Measurements from ENCODE around the gene BGN. TPM values are rescaled to one million over a fixed set of nuclear protein-coding genes. Genes with fewer than 3 reads are reported as not detected.
A peak's percentile ranks its signal among the peaks of the same experiment; 100 is the strongest.

Gene BGN
- total RNA-seq, 1 donor, result 133 TPM

- no peak overlapping the region for H3K4me3 ChIP-seq (ENCODE audit: low read depth, low read length)
- DNase-seq (ENCODE audit: low read depth), result no peak
- no peak for TF ChIP-seq CTCF (IDR thresholded peaks at IDR 0.05; ENCODE audit: insufficient read depth, low read length)
Measured at GRCh38 chrX:153468008-153468580, 26.7 kb upstream of the BGN start.

- H3K4me3 ChIP-seq (ENCODE audit: low read depth, low read length), result peak overlapping the region; percentile 72
- DNase-seq (ENCODE audit: low read depth), result peak; percentile 12
- peak; percentile 33 for TF ChIP-seq CTCF (IDR thresholded peaks at IDR 0.05; ENCODE audit: insufficient read depth, low read length)
Measured at GRCh38 chrX:153469811-153470410, 24.9 kb upstream of the BGN start.

GRCh38 chrX:153470411-153471363 is 24.1 kb upstream of the BGN start, which contains the start of gene HAUS7:
HAUS7 (minus strand) TSS chrX:153470576; CDS start chrX:153470557, 19 bp downstream.
- DNase-seq (ENCODE audit: low read depth), result peak; percentile 86
- H3K4me3 ChIP-seq (ENCODE audit: low read depth, low read length), result peak within 1 kb of the TSS; percentile 72
- peak; percentile 68 for TF ChIP-seq CTCF (IDR thresholded peaks at IDR 0.05; ENCODE audit: insufficient read depth, low read length)

GRCh38 chrX:153471663-153472280 is 23.0 kb upstream of the BGN start:
- peak; percentile 39 for DNase-seq (ENCODE audit: low read depth)
- no peak for TF ChIP-seq CTCF (IDR thresholded peaks at IDR 0.05; ENCODE audit: insufficient read depth, low read length)

GRCh38 chrX:153473126-153473525 is 21.7 kb upstream of the BGN start:
- no peak for DNase-seq (ENCODE audit: low read depth)
- TF ChIP-seq CTCF (IDR thresholded peaks at IDR 0.05; ENCODE audit: insufficient read depth, low read length), result no peak
- no peak overlapping the region for H3K4me3 ChIP-seq (ENCODE audit: low read depth, low read length)

More at GRCh38 chrX:153471663-153472280, 23.0 kb upstream of the BGN start:
- H3K4me3 ChIP-seq (ENCODE audit: low read depth, low read length), result no peak overlapping the region

GRCh38 chrX:153474266-153474665 is 20.5 kb upstream of the BGN start:
- no peak for DNase-seq (ENCODE audit: low read depth)
- TF ChIP-seq CTCF (IDR thresholded peaks at IDR 0.05; ENCODE audit: insufficient read depth, low read length), result no peak
- H3K4me3 ChIP-seq (ENCODE audit: low read depth, low read length), result no peak overlapping the region
